LNCaP clone FGC (cell line): Measurements from ENCODE around the gene AGBL3.

Experiments used
- DNase-seq: peaks from one replicate; pipeline ENCODE4 v3.0.0-alpha.2; 2011; ENCODE audit warnings: low read depth
- H3K4me3 ChIP-seq: 2 replicates; pipeline ENCODE4 v1.5.1; 2011; ENCODE audit warnings: mild to moderate bottlenecking, low read depth, low read length, control low read depth
- TF ChIP-seq, protein P1 (sequence below): IDR thresholded peaks from 2 replicates; pipeline ENCODE4 v1.5.1; 2012; ENCODE audit warnings: mild to moderate bottlenecking; ENCODE audit not compliant: control insufficient read depth, insufficient read depth; ENCODE audit errors: extremely low read depth

Gene AGBL3

DNA sequence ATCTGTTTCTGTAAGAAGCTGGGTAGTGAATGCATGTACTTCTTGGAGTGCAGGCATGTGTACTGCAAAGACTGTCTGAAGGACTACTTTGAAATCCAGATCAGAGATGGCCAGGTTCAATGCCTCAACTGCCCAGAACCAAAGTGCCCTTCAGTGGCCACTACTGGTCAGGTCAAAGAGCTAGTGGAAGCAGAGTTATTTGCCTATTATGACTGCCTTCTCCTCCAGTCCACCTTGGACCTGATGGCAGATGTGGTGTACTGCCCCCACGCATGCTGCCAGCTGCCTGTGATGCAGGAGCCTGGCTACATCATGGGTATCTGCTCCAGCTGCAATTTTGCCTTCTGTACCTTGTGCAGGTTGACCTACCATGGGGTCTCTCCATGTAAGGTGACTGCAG is 142.6 kb downstream of the AGBL3 start:
- TF ChIP-seq, protein P1, sequence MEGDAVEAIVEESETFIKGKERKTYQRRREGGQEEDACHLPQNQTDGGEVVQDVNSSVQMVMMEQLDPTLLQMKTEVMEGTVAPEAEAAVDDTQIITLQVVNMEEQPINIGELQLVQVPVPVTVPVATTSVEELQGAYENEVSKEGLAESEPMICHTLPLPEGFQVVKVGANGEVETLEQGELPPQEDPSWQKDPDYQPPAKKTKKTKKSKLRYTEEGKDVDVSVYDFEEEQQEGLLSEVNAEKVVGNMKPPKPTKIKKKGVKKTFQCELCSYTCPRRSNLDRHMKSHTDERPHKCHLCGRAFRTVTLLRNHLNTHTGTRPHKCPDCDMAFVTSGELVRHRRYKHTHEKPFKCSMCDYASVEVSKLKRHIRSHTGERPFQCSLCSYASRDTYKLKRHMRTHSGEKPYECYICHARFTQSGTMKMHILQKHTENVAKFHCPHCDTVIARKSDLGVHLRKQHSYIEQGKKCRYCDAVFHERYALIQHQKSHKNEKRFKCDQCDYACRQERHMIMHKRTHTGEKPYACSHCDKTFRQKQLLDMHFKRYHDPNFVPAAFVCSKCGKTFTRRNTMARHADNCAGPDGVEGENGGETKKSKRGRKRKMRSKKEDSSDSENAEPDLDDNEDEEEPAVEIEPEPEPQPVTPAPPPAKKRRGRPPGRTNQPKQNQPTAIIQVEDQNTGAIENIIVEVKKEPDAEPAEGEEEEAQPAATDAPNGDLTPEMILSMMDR, result no peak
- DNase-seq, result no peak
- H3K4me3 ChIP-seq, result no peak overlapping the region

DNA sequence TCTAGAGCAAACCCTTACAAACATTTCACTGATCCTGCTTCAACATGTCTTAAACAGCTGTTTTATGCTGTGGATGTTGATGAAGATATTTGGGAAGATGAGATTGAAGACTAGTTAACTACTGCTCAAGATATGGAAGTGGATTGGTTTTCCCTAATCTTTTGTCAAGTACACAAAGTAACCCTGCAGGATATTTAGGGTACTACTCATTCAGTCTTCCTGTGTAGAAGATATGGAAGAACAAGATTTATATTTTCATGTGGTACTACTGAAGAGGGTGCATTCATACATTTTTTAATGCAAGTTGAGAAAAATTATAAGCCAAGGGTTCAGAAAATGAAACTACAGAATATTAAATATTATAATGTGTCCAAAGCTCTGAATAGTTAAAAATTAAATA is 143.3 kb downstream of the AGBL3 start:
- no peak overlapping the region for H3K4me3 ChIP-seq
- DNase-seq, result no peak
- TF ChIP-seq, protein P1, result no peak

DNA sequence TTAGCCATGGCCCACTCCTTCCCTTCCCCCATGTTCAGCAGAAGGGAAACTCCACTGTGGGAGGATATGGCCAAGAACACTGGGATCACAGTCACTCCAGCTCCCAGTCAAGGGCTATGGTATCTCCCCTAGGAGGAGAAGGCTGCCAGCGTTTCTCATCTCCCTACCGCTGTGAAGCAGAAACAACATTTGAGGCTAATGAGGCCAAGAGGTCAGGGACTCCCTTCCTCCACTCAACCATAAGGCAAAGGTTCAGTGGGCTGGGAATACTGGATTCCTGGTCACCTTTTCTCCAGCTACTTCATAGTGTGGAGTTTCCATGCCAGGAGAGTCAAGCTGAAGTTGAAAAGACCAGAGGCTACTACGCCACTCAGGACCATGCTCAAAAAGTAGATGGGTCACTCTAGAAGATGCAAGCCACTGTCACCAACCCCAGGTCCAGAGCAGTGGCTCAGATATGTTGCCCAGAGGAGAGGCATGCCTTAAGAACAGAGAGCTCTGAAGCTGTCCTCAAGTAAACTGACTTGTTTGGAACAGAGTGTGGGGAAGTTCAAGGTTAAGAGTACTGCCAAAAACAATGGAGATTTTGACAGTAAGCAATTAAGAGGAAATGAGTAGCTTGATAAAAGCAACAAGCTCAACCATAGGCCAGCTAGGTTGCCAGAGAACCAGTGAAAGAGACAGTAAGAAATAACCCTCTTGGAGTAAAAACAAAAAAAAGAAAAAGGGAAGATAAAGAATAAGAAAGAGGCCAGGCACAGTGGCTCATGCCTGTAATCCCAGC is 157.8 kb downstream of the AGBL3 start:
- TF ChIP-seq, protein P1, result no peak
- no peak for DNase-seq
- no peak overlapping the region for H3K4me3 ChIP-seq

DNA sequence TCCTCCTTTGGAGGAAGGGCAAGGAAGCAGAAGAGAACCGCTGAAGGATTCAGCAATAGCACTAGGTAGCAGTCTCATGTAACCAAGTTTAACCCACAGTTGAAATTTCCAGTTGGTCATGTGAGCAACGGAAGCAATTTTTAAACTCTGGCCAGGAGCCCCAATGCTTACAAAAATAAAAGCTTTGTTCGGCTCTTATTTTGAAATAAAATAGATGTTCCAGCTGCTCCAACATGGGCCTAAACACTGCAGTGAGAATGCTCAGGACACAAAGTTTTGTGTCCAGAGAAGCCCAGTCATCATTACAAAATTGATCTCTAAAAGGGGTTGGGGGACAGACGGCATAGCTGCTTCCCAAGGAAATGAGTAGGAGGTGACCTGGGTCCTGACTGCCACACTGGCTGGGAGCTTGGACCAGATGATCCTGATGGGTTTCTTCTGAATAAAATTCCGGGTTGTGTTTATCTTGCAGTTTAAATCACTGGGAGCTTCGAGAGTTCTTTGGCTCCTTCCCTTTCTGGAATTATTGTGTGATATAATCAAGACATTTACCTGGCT is 161.1 kb downstream of the AGBL3 start:
- no peak for DNase-seq
- H3K4me3 ChIP-seq, result peak overlapping the region; percentile 63
- TF ChIP-seq, protein P1, result no peak

DNA sequence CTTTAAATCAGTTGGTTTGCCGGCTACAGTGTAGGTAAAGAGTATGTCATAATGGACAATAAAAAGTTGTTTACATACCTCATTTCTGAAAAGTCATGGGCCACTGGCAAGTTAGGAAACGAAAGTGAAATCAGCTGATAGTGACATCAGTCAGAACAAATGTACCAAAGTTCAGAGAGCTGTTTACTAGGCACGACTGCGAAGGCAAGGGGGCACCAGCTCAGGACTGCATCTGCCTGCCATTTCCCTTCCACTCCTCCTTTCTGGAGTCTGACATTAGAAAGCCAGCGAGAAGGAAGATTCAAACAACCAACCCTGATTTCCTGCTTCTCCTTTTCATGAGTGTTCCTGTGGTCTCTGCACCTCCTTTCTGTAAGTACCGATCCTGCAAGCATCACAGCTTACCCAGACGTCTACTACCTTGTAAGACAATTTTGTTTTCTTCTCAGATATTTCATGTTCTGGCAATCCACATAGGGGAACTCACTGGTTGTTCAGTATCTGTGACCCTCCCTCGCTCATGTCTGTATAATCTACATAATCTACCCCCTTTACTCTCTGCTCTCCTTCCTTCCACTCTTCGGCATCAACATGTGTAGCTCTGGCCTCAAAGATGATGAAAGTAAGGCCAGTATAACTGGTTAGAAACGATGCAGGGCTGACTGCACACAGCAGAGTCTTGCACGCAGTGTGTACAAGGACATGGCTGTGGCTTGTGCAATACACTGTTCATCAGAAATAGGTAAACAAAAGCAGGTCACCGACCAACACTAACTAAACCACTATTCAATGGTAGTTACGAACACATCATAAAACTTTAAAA is 161.8 kb downstream of the AGBL3 start, which contains the start of gene TMEM140:
TMEM140 (plus strand) TSS at position 174 of the 823 bp plus-strand sequence. CDS start 16,370 bp downstream, outside the sequence.
- peak; percentile 91 for DNase-seq
- TF ChIP-seq, protein P1, result no peak
- H3K4me3 ChIP-seq, result peak within 1 kb of the TSS; percentile 63

DNA sequence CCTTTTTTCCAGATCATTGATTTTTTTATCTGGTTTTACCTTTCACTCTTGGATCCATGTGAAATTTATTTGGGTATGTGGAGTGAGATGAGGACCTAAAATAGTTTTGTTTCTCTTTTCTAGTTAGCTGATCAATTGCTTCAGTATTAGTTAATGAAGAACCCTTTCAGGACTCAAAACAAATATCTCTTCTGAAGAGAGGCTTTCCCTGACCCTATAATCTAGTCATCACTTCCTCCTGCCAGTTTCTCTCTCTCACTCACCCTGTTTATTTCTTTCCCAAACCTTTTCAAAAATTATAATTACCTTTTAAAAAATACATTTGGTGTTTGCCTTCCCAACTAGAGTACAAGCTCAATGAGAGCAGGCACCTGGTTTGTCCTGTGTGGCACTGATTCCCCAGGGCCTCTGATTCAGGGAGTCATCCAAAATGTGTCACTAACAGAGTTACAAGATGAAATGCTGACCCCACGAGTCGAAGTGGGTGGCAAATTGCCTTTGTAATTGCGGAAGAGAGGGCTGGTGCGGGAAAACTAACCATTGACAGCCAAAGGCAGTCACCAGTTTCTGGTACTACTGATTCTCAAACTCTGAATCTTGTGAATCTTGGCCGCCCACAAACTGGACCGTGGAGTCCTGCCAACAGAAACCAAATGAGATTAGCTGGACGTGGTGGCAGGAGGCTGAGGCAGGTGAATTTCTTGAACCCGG is 163.9 kb downstream of the AGBL3 start:
- DNase-seq, result no peak
- peak overlapping the region; percentile 63 for H3K4me3 ChIP-seq
- TF ChIP-seq, protein P1, result no peak
